ENCODE data around the gene PRR23A.

The PRR23A gene

GRCh38 chr3:138962854-138963560 is 43.1 kb downstream of the PRR23A start:
- H3K27ac ChIP-seq (ENCODE audit: low read length), result no peak overlapping the region
- no peak overlapping the region for H3K4me3 ChIP-seq (ENCODE audit: low read length)
- no peak overlapping the region for H3K9ac ChIP-seq (ENCODE audit: low read length)
- no peak overlapping the region for H3K4me2 ChIP-seq (ENCODE audit: low read depth, low read length)
- no peaks in the 10 kb centered on the region for H3K4me1 ChIP-seq (ENCODE audit: low read length)
- no peaks in the 10 kb centered on the region for H3K36me3 ChIP-seq (replicated peaks; ENCODE audit: insufficient read depth, low read length)
- no peak overlapping the region for H2AFZ ChIP-seq (ENCODE audit: low read length)
- H3K9me3 ChIP-seq (replicated peaks; ENCODE audit: insufficient read depth, low read length), result no peaks in the 10 kb centered on the region
- DNase-seq, result no peak
- TF ChIP-seq CTCF (IDR thresholded peaks at IDR 0.05; ENCODE audit: low read length) (no peak), EZH2 (optimal IDR thresholded peaks at IDR 0.05; ENCODE audit: low read depth, low read length) (no peak), EZH2phosphoT487 (IDR thresholded peaks at IDR 0.05; ENCODE audit: low read length) (no peak)
- no peaks in the 10 kb centered on the region for H4K20me1 ChIP-seq (ENCODE audit: insufficient read depth, low read length)
- H3K27me3 ChIP-seq (replicated peaks; ENCODE audit: insufficient read depth, low read length), result no peaks in the 10 kb centered on the region
- H3K9me2 ChIP-seq (replicated peaks; ENCODE audit: insufficient read depth, low read length), result no peaks in the 10 kb centered on the region
- no peaks in the 10 kb centered on the region for H3K79me2 ChIP-seq (ENCODE audit: low read length)
- H3F3A ChIP-seq (ENCODE audit: insufficient read depth, low read length), result no peaks in the 10 kb centered on the region

GRCh38 chr3:138960417-138960852 is 45.6 kb downstream of the PRR23A start:
- no peaks in the 10 kb centered on the region for H3K27me3 ChIP-seq (replicated peaks; ENCODE audit: insufficient read depth, low read length)
- H3K4me2 ChIP-seq (ENCODE audit: low read depth, low read length), result no peak overlapping the region
- H3K9me3 ChIP-seq (replicated peaks; ENCODE audit: insufficient read depth, low read length), result no peaks in the 10 kb centered on the region

More at GRCh38 chr3:138960417-138960852, 45.6 kb downstream of the PRR23A start:
- Histone ChIP-seq H3K9ac (ENCODE audit: low read length) (no peak overlapping the region), H3K27ac (ENCODE audit: low read length) (no peak overlapping the region), H3K4me3 (ENCODE audit: low read length) (no peak overlapping the region), H3K4me1 (ENCODE audit: low read length) (no peaks in the 10 kb centered on the region), H2AFZ (ENCODE audit: low read length) (no peak overlapping the region), H3K9me2 (replicated peaks; ENCODE audit: insufficient read depth, low read length) (no peaks in the 10 kb centered on the region), H3K79me2 (ENCODE audit: low read length) (no peaks in the 10 kb centered on the region), H4K20me1 (ENCODE audit: insufficient read depth, low read length) (no peaks in the 10 kb centered on the region), H3F3A (ENCODE audit: insufficient read depth, low read length) (no peaks in the 10 kb centered on the region), H3K36me3 (replicated peaks; ENCODE audit: insufficient read depth, low read length) (no peaks in the 10 kb centered on the region)
- no peak for DNase-seq
- no peak for TF ChIP-seq CTCF (IDR thresholded peaks at IDR 0.05; ENCODE audit: low read length)
- TF ChIP-seq EZH2 (optimal IDR thresholded peaks at IDR 0.05; ENCODE audit: low read depth, low read length), result no peak
- no peak for TF ChIP-seq EZH2phosphoT487 (IDR thresholded peaks at IDR 0.05; ENCODE audit: low read length)

All from MM.1S (cell line).